ENCODE results near the gene ADK. TPM values are rescaled to one million over a fixed set of nuclear protein-coding genes. Genes with fewer than 3 reads are reported as not detected.
A peak's percentile ranks its signal among the peaks of the same experiment; 100 is the strongest.

ADK gene
- total and polyA plus RNA-seq, 4 donors = 12.6 to 21.1 (median 16.1) TPM

GRCh38 chr10:74539317-74539716, 388.3 kb downstream of the ADK start:
- intact Hi-C loops (cut with DNase I) = no loop called here

GRCh38 chr10:74541375-74541774, 390.4 kb downstream of the ADK start:
- DNase-seq (no peak), ATAC-seq (ENCODE audit: low FRiP score) (no peak)
- 90 to 99% methylated on average over 1 of the region's 1 CpG for WGBS, 2 donors
- H3K4me3 ChIP-seq (ENCODE audit: low read length in 2 of 2) = no peak overlapping the region
- intact Hi-C loops (cut with DNase I) = no loop called here
- no peak overlapping the region for H3K27ac ChIP-seq (ENCODE audit: low read depth in 1 of 2, low read length in 2 of 2)
- H3K36me3 ChIP-seq (ENCODE audit: control insufficient read depth in 1 of 2, insufficient read depth in 2 of 2, low read length in 1 of 2) = no peaks in the 10 kb centered on the region
- no peaks in the 10 kb centered on the region for H3K4me1 ChIP-seq (ENCODE audit: control insufficient read depth in 1 of 2, insufficient read depth in 2 of 2, low read length in 2 of 2)
- H3K9me3 ChIP-seq (ENCODE audit: control insufficient read depth, low read length) = no peaks in the 10 kb centered on the region
- no peaks in the 10 kb centered on the region for H3K27me3 ChIP-seq (ENCODE audit: control insufficient read depth in 1 of 2, insufficient read depth in 2 of 2, low read length in 1 of 2)

More at GRCh38 chr10:74539317-74539716, 388.3 kb downstream of the ADK start:
- Histone ChIP-seq H3K9me3 (ENCODE audit: control insufficient read depth, low read length) (no peaks in the 10 kb centered on the region), H3K36me3 (ENCODE audit: control insufficient read depth in 1 of 2, insufficient read depth in 2 of 2, low read length in 1 of 2) (no peaks in the 10 kb centered on the region), H3K27ac (ENCODE audit: low read depth in 1 of 2, low read length in 2 of 2) (no peak overlapping the region), H3K4me3 (ENCODE audit: low read length in 2 of 2) (no peak overlapping the region), H3K4me1 (ENCODE audit: control insufficient read depth in 1 of 2, insufficient read depth in 2 of 2, low read length in 2 of 2) (no peaks in the 10 kb centered on the region), H3K27me3 (ENCODE audit: control insufficient read depth in 1 of 2, insufficient read depth in 2 of 2, low read length in 1 of 2) (no peaks in the 10 kb centered on the region)
- DNase-seq (no peak), ATAC-seq (ENCODE audit: low FRiP score) (no peak)
- 90 to 94% methylated on average over 2 of the region's 2 CpGs for WGBS, 2 donors

GRCh38 chr10:74542077-74542476, 391.1 kb downstream of the ADK start:
- DNase-seq (no peak), ATAC-seq (ENCODE audit: low FRiP score) (peak; percentile 65)
- 63 to 65% methylated on average over 2 of the region's 2 CpGs for WGBS, 2 donors
- no peaks in the 10 kb centered on the region for H3K4me1 ChIP-seq (ENCODE audit: control insufficient read depth in 1 of 2, insufficient read depth in 2 of 2, low read length in 2 of 2)
- H3K36me3 ChIP-seq (ENCODE audit: control insufficient read depth in 1 of 2, insufficient read depth in 2 of 2, low read length in 1 of 2) = no peaks in the 10 kb centered on the region
- intact Hi-C loops (cut with DNase I) = no loop called here
- no peaks in the 10 kb centered on the region for H3K27me3 ChIP-seq (ENCODE audit: control insufficient read depth in 1 of 2, insufficient read depth in 2 of 2, low read length in 1 of 2)
- H3K27ac ChIP-seq (ENCODE audit: low read depth in 1 of 2, low read length in 2 of 2) = no peak overlapping the region
- no peaks in the 10 kb centered on the region for H3K9me3 ChIP-seq (ENCODE audit: control insufficient read depth, low read length)
- no peak overlapping the region for H3K4me3 ChIP-seq (ENCODE audit: low read length in 2 of 2)

- intact Hi-C loops (cut with DNase I) = no loop called here
- no peaks in the 10 kb centered on the region for H3K9me3 ChIP-seq (ENCODE audit: control insufficient read depth, low read length)
- DNase-seq (no peak), ATAC-seq (ENCODE audit: low FRiP score) (no peak)
- H3K27ac ChIP-seq (ENCODE audit: low read depth in 1 of 2, low read length in 2 of 2) = no peak overlapping the region
- H3K36me3 ChIP-seq (ENCODE audit: control insufficient read depth in 1 of 2, insufficient read depth in 2 of 2, low read length in 1 of 2) = no peaks in the 10 kb centered on the region
- H3K27me3 ChIP-seq (ENCODE audit: control insufficient read depth in 1 of 2, insufficient read depth in 2 of 2, low read length in 1 of 2) = no peaks in the 10 kb centered on the region
- 79 to 90% methylated on average over 1 of the region's 1 CpG for WGBS, 2 donors
- no peak overlapping the region for H3K4me3 ChIP-seq (ENCODE audit: low read length in 2 of 2)
- no peaks in the 10 kb centered on the region for H3K4me1 ChIP-seq (ENCODE audit: control insufficient read depth in 1 of 2, insufficient read depth in 2 of 2, low read length in 2 of 2)
Measured at GRCh38 chr10:74543276-74543675, 392.3 kb downstream of the ADK start.

GRCh38 chr10:74544106-74544505, 393.1 kb downstream of the ADK start:
- WGBS, 2 donors = 88 to 91% methylated on average over 2 of the region's 2 CpGs
- no peaks in the 10 kb centered on the region for H3K9me3 ChIP-seq (ENCODE audit: control insufficient read depth, low read length)
- H3K4me1 ChIP-seq (ENCODE audit: control insufficient read depth in 1 of 2, insufficient read depth in 2 of 2, low read length in 2 of 2) = no peaks in the 10 kb centered on the region
- no peaks in the 10 kb centered on the region for H3K36me3 ChIP-seq (ENCODE audit: control insufficient read depth in 1 of 2, insufficient read depth in 2 of 2, low read length in 1 of 2)
- ATAC-seq (ENCODE audit: low FRiP score) (no peak), DNase-seq (no peak)
- intact Hi-C loops (cut with DNase I) = no loop called here
- no peaks in the 10 kb centered on the region for H3K27me3 ChIP-seq (ENCODE audit: control insufficient read depth in 1 of 2, insufficient read depth in 2 of 2, low read length in 1 of 2)
- H3K4me3 ChIP-seq (ENCODE audit: low read length in 2 of 2) = no peak overlapping the region
- no peak overlapping the region for H3K27ac ChIP-seq (ENCODE audit: low read depth in 1 of 2, low read length in 2 of 2)

GRCh38 chr10:74548676-74549075, 397.7 kb downstream of the ADK start:
- Histone ChIP-seq H3K27me3 (ENCODE audit: control insufficient read depth in 1 of 2, insufficient read depth in 2 of 2, low read length in 1 of 2) (no peaks in the 10 kb centered on the region), H3K27ac (ENCODE audit: low read depth in 1 of 2, low read length in 2 of 2) (no peak overlapping the region), H3K36me3 (ENCODE audit: control insufficient read depth in 1 of 2, insufficient read depth in 2 of 2, low read length in 1 of 2) (no peaks in the 10 kb centered on the region), H3K9me3 (ENCODE audit: control insufficient read depth, low read length) (no peaks in the 10 kb centered on the region), H3K4me3 (ENCODE audit: low read length in 2 of 2) (no peak overlapping the region), H3K4me1 (ENCODE audit: control insufficient read depth in 1 of 2, insufficient read depth in 2 of 2, low read length in 2 of 2) (no peaks in the 10 kb centered on the region)
- no peak for ATAC-seq (ENCODE audit: low FRiP score)
- DNase-seq = no peak
- intact Hi-C loops (cut with DNase I) = no loop called here
- WGBS, 2 donors = 70 to 76% methylated on average over 2 of the region's 2 CpGs

GRCh38 chr10:74556072-74556705, 405.2 kb downstream of the ADK start:
- DNase-seq (no peak), ATAC-seq (ENCODE audit: low FRiP score) (no peak)
- Histone ChIP-seq H3K27me3 (ENCODE audit: control insufficient read depth in 1 of 2, insufficient read depth in 2 of 2, low read length in 1 of 2) (no peaks in the 10 kb centered on the region), H3K4me3 (ENCODE audit: low read length in 2 of 2) (no peak overlapping the region), H3K4me1 (ENCODE audit: control insufficient read depth in 1 of 2, insufficient read depth in 2 of 2, low read length in 2 of 2) (no peaks in the 10 kb centered on the region), H3K36me3 (ENCODE audit: control insufficient read depth in 1 of 2, insufficient read depth in 2 of 2, low read length in 1 of 2) (no peaks in the 10 kb centered on the region), H3K9me3 (ENCODE audit: control insufficient read depth, low read length) (no peaks in the 10 kb centered on the region), H3K27ac (ENCODE audit: low read depth in 1 of 2, low read length in 2 of 2) (no peak overlapping the region)
- intact Hi-C loops (cut with DNase I) = no loop called here
- 82 to 90% methylated on average over 2 of the region's 2 CpGs for WGBS, 2 donors

GRCh38 chr10:74557098-74557497, 406.1 kb downstream of the ADK start:
- no peaks in the 10 kb centered on the region for H3K27me3 ChIP-seq (ENCODE audit: control insufficient read depth in 1 of 2, insufficient read depth in 2 of 2, low read length in 1 of 2)
- ATAC-seq (ENCODE audit: low FRiP score) (no peak), DNase-seq (no peak)
- no peaks in the 10 kb centered on the region for H3K36me3 ChIP-seq (ENCODE audit: control insufficient read depth in 1 of 2, insufficient read depth in 2 of 2, low read length in 1 of 2)
- no peaks in the 10 kb centered on the region for H3K4me1 ChIP-seq (ENCODE audit: control insufficient read depth in 1 of 2, insufficient read depth in 2 of 2, low read length in 2 of 2)
- H3K27ac ChIP-seq (ENCODE audit: low read depth in 1 of 2, low read length in 2 of 2) = no peak overlapping the region
- 91 to 92% methylated on average over 1 of the region's 1 CpG for WGBS, 2 donors
- intact Hi-C loops (cut with DNase I) = no loop called here
- no peaks in the 10 kb centered on the region for H3K9me3 ChIP-seq (ENCODE audit: control insufficient read depth, low read length)
- H3K4me3 ChIP-seq (ENCODE audit: low read length in 2 of 2) = no peak overlapping the region

GRCh38 chr10:74558403-74558802, 407.4 kb downstream of the ADK start:
- ATAC-seq (ENCODE audit: low FRiP score) (no peak), DNase-seq (no peak)
- Histone ChIP-seq H3K27ac (ENCODE audit: low read depth in 1 of 2, low read length in 2 of 2) (no peak overlapping the region), H3K4me3 (ENCODE audit: low read length in 2 of 2) (no peak overlapping the region), H3K27me3 (ENCODE audit: control insufficient read depth in 1 of 2, insufficient read depth in 2 of 2, low read length in 1 of 2) (no peaks in the 10 kb centered on the region), H3K4me1 (ENCODE audit: control insufficient read depth in 1 of 2, insufficient read depth in 2 of 2, low read length in 2 of 2) (no peaks in the 10 kb centered on the region), H3K36me3 (ENCODE audit: control insufficient read depth in 1 of 2, insufficient read depth in 2 of 2, low read length in 1 of 2) (no peaks in the 10 kb centered on the region), H3K9me3 (ENCODE audit: control insufficient read depth, low read length) (no peaks in the 10 kb centered on the region)
- 92 to 93% methylated on average over 3 of the region's 3 CpGs for WGBS, 2 donors
- intact Hi-C loops (cut with DNase I) = no loop called here

Measured in aorta (tissue), 5 donors.